GM12874 (cell line): ENCODE data around the gene FTO.

Experiments
- CTCF ChIP-seq: IDR thresholded peaks from 2 replicates; pipeline ENCODE4 v1.5.1; 2011; ENCODE audit warnings: low read depth, mild to moderate bottlenecking, control low read depth, low read length, moderate library complexity; ENCODE audit not compliant: insufficient read depth

Gene FTO

GRCh38 chr16:54140057-54140787 lies 436.3 kb downstream of the FTO start:
- TF ChIP-seq CTCF, result no peak

GRCh38 chr16:54140788-54141136 lies 436.8 kb downstream of the FTO start:
- no peak for TF ChIP-seq CTCF

- no peak for TF ChIP-seq CTCF
Observed at GRCh38 chr16:54142787-54143186, 438.8 kb downstream of the FTO start.

GRCh38 chr16:54143410-54143809 lies 439.5 kb downstream of the FTO start:
- no peak for TF ChIP-seq CTCF

- no peak for TF ChIP-seq CTCF
Observed at GRCh38 chr16:54143934-54144571, 440.1 kb downstream of the FTO start.

- TF ChIP-seq CTCF, result no peak
Observed at GRCh38 chr16:54144572-54144947, 440.6 kb downstream of the FTO start.

GRCh38 chr16:54145881-54146280 lies 441.9 kb downstream of the FTO start:
- TF ChIP-seq CTCF, result no peak
